ENCODE measurements around the gene CNR2.
"Not testable (repeated sequence)": the region's sequence is repeated elsewhere in the genome, so short reads cannot be mapped to it uniquely, and the experiment has no call there.

Gene CNR2

DNA sequence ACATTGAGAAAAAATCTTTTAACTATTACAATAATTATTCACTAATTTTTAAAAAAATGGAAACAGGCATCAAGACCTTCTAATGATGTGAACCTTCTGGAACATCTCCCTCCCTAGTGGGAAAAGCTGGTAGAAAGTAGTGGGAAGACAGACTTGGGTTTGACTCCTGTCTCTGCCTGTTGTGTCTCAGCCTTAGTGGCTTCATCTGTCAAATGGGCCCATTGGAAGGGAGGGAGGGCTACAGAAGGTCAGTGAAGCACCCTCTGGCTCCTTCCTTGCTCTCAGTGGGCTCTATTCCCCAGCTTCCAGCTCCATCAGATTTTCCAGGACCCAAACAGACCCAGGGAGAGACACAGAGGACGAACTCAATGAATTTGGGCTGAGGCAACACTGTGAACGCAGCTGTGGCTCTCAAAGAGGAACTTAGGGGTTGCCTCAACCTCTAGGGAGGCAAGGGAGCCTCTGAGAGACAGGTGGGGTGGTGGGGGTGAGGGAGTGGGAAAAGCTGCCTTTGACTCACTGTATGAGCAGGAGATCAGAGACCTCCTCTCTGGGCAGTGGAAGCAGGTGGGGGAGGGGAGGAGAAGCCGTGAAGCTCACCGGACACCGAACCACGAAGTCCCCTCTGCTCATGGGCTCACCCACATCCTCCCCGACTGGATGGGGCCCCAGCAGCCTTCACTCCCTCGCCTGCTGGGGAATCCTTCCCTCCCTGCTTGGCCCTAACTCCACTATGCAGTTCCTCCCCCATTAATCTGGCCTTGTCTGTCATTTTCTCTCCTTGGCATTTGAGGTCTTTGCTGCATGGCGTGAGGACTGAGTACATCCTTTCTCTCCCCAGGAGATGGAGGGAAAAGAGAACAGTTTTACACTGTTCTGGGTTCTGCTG is 4.5 kb downstream of the CNR2 start:
- H3K36me3 Mint-ChIP-seq = peaks cover 60 to 73% of the 10 kb centered on the region in 2 donors
- DNase-seq (peak; percentile 71), ATAC-seq (replicated peaks) (peak; percentile 53 to 58)

DNA sequence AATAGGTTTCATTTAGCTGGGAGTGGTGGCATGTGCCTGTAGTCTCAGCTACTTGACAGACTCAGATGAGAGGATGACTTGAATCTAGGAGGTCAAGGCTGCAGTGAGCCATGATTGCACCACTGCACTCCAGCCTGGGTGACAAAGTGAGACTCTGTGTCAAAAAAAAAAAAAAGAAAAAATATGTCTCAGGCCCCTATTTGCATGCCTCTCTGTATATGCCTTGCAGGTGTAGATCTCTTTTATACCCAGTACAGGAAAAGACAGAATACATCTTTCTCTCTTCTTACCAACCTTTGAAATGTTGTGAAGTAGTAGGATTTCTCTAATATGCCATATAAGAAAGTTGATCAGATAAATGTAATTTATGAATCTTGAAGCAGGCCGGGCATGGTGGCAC is 6.4 kb downstream of the CNR2 start:
- peak overlapping the region; percentile 13 to 56 for H3K4me3 Mint-ChIP-seq
- peaks cover 57 to 93% of the 10 kb centered on the region in 2 donors for H3K4me1 Mint-ChIP-seq
- H3K27ac Mint-ChIP-seq = peak overlapping the region; percentile 71

More for the DNA sequence above, 4.5 kb downstream of the CNR2 start:
- Mint-ChIP-seq H3K4me3 (peak overlapping the region; percentile 88 to 93), H3K4me1 (peaks cover 61 to 95% of the 10 kb centered on the region in 2 donors), H3K9me3 (no peaks in the 10 kb centered on the region), H3K27ac (peak overlapping the region; percentile 95), H3K27me3 (no peaks in the 10 kb centered on the region)

DNA sequence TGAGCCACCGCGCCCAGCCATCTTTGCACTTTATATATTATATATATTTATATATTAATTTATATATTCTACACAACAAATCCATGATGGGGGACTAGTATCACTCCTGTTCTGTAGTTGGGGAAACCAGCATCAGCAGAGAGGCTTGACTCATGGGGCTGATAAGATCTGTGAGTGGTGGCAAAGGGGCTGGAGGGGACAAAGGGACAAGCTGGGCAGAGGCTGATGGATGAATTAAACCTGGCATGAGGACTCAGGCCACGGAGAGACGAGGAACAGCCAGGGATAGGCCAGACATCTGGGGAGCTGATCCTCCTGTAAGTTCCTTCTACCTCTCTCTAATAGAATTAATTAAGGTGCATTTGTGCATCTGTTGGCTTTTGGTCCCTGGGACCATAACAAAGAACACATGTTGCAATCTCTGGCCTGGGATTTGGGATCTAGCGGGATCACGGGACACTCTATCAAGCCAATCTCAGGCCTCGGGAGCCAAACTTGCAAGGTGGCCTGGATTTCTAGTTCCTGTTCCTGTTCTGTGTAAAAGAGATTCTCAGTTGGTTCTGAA is 7.6 kb downstream of the CNR2 start:
- Mint-ChIP-seq H3K27ac (peak overlapping the region; percentile 90), H3K36me3 (peaks cover 64 to 69% of the 10 kb centered on the region in 2 donors), H3K4me1 (peaks cover 59 to 93% of the 10 kb centered on the region in 2 donors), H3K9me3 (no peaks in the 10 kb centered on the region), H3K27me3 (no peaks in the 10 kb centered on the region), H3K4me3 (peak overlapping the region; percentile 43 to 58)
- DNase-seq (no peak), ATAC-seq (replicated peaks) (no peak)

More for the DNA sequence above, 6.4 kb downstream of the CNR2 start:
- no peak for DNase-seq
- Mint-ChIP-seq H3K36me3 (peaks cover 63 to 69% of the 10 kb centered on the region in 2 donors), H3K27me3 (no peaks in the 10 kb centered on the region), H3K9me3 (no peaks in the 10 kb centered on the region)
- ATAC-seq (replicated peaks) = no peak

GRCh38 chr1:23904748-23905357 is 8.3 kb downstream of the CNR2 start:
- Mint-ChIP-seq H3K36me3 (peaks cover 64 to 71% of the 10 kb centered on the region in 2 donors), H3K9me3 (no peaks in the 10 kb centered on the region), H3K4me1 (peaks cover 60 to 93% of the 10 kb centered on the region in 2 donors), H3K27me3 (no peaks in the 10 kb centered on the region), H3K27ac (peak overlapping the region; percentile 90), H3K4me3 (peak overlapping the region; percentile 42 to 61)
- DNase-seq (peak; percentile 72), ATAC-seq (replicated peaks) (peak; percentile 55 to 72)

DNA sequence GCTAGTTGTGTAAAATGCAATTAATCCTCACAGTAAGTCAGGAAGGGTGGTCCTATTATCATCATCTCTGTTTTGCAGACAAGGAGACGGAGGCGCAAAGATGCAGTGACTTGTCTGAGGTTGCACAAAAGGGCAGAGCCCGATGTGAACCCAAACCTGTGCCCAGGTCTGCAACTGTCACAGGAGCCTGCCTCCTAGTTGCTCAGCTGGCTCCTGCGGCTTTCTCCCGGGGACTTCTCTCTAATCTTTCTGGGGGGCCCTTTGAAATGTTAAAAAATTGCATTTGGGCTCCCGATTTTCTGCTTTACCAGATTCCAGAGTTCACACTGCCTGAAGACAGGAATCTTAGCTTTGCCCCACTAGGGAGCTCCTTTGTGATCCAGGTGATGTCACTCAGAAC is 9.4 kb downstream of the CNR2 start:
- H3K4me1 Mint-ChIP-seq = peaks cover 58 to 93% of the 10 kb centered on the region in 2 donors
- DNase-seq (no peak), ATAC-seq (replicated peaks) (no peak)
- H3K27ac Mint-ChIP-seq = no peak overlapping the region
- H3K4me3 Mint-ChIP-seq = peak overlapping the region; percentile 62 to 71
- H3K36me3 Mint-ChIP-seq = peaks cover 60 to 71% of the 10 kb centered on the region in 2 donors
- H3K27me3 Mint-ChIP-seq = no peaks in the 10 kb centered on the region
- H3K9me3 Mint-ChIP-seq = no peaks in the 10 kb centered on the region

GRCh38 chr1:23902321-23903278 is 10.6 kb downstream of the CNR2 start:
- H3K4me1 Mint-ChIP-seq = peaks cover 54 to 86% of the 10 kb centered on the region in 2 donors
- H3K4me3 Mint-ChIP-seq = peak overlapping the region; percentile 62 to 71
- H3K36me3 Mint-ChIP-seq = peaks cover 57 to 67% of the 10 kb centered on the region in 2 donors
- no peaks in the 10 kb centered on the region for H3K9me3 Mint-ChIP-seq
- H3K27ac Mint-ChIP-seq = peak overlapping the region; percentile 72
- no peak for ATAC-seq (replicated peaks)
- H3K27me3 Mint-ChIP-seq = no peaks in the 10 kb centered on the region
- no peak for DNase-seq

- H3K36me3 Mint-ChIP-seq = peaks cover 53 to 62% of the 10 kb centered on the region in 2 donors
- peaks cover 54 to 86% of the 10 kb centered on the region in 2 donors for H3K4me1 Mint-ChIP-seq
- H3K9me3 Mint-ChIP-seq; H3K27me3 Mint-ChIP-seq; DNase-seq; ATAC-seq (replicated peaks): not testable (repeated sequence)
- peak overlapping the region; percentile 28 to 66 for H3K4me3 Mint-ChIP-seq
- H3K27ac Mint-ChIP-seq = peak overlapping the region; percentile 90
Measured at GRCh38 chr1:23900017-23900416, 13.1 kb downstream of the CNR2 start.

DNA sequence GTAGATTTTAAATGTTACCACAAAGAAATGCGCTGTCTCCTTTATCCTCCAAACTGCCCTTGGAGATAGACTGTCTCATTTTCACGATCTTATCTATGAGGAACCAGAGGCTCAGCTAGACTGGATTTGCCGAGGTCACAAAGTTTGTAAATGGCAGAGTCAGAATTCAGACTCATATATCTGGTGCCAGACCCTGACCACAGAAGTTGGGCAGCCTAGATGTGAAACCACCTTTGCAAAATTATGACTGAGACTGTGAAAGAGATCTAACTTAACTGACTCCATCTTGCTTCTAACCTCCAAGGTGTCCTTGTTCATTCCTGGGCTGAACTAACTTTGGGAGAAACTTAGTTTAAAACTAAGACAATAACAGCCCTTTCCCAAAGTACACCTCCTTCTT is 14.1 kb downstream of the CNR2 start:
- H3K27me3 Mint-ChIP-seq = no peaks in the 10 kb centered on the region
- H3K4me1 Mint-ChIP-seq = peaks cover 48 to 85% of the 10 kb centered on the region in 2 donors
- ATAC-seq (replicated peaks) (peak; percentile 79 to 83), DNase-seq (no peak)
- peaks cover 51 to 61% of the 10 kb centered on the region in 2 donors for H3K36me3 Mint-ChIP-seq
- H3K4me3 Mint-ChIP-seq = peak overlapping the region; percentile 61 to 68
- peak overlapping the region; percentile 96 for H3K27ac Mint-ChIP-seq
- H3K9me3 Mint-ChIP-seq = no peaks in the 10 kb centered on the region

GRCh38 chr1:23897083-23897482 is 16.1 kb downstream of the CNR2 start:
- peaks cover 55 to 89% of the 10 kb centered on the region in 2 donors for H3K4me1 Mint-ChIP-seq
- peak; percentile 14 to 16 for ATAC-seq (replicated peaks)

GRCh38 chr1:23896491-23896890 is 16.7 kb downstream of the CNR2 start:
- no peaks in the 10 kb centered on the region for H3K27me3 Mint-ChIP-seq
- DNase-seq (no peak), ATAC-seq (replicated peaks) (no peak)
- H3K4me1 Mint-ChIP-seq = peaks cover 57 to 89% of the 10 kb centered on the region in 2 donors
- peaks cover 53 to 68% of the 10 kb centered on the region in 2 donors for H3K36me3 Mint-ChIP-seq
- peak overlapping the region; percentile 88 for H3K27ac Mint-ChIP-seq
- H3K4me3 Mint-ChIP-seq = peak overlapping the region in 1 of 2 donors; percentile 4
- H3K9me3 Mint-ChIP-seq = no peaks in the 10 kb centered on the region

More at GRCh38 chr1:23897083-23897482, 16.1 kb downstream of the CNR2 start:
- DNase-seq = no peak
- Mint-ChIP-seq H3K9me3 (no peaks in the 10 kb centered on the region), H3K27me3 (no peaks in the 10 kb centered on the region), H3K36me3 (peaks cover 53 to 68% of the 10 kb centered on the region in 2 donors), H3K4me3 (peak overlapping the region in 1 of 2 donors; percentile 4), H3K27ac (no peak overlapping the region)

GRCh38 chr1:23895993-23896392 is 17.2 kb downstream of the CNR2 start:
- H3K4me3 Mint-ChIP-seq = no peak overlapping the region
- no peaks in the 10 kb centered on the region for H3K9me3 Mint-ChIP-seq
- DNase-seq = no peak
- H3K36me3 Mint-ChIP-seq = peaks cover 51 to 68% of the 10 kb centered on the region in 2 donors
- peaks cover 54 to 89% of the 10 kb centered on the region in 2 donors for H3K4me1 Mint-ChIP-seq
- ATAC-seq (replicated peaks) = no peak
- H3K27me3 Mint-ChIP-seq = no peaks in the 10 kb centered on the region
- H3K27ac Mint-ChIP-seq = peak overlapping the region; percentile 88

DNA sequence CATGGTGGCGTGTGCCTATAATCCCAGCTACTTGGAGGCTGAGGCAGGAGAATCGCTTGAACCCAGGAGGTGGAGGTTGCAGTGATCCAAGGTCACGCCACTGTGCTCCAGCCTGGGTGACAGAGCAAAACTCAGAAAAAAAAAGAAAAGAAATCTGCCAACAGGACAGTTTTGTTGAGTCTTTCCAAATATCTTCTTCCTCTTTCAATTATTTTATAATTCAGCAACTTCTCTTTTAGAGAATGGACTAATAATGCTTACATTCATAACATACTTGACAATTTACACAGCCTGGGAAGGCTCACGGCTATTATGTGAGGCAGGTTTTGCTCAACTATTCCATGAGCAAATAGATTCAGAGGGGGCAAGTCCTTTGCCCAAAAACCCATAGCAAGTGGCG is 18.1 kb downstream of the CNR2 start:
- Mint-ChIP-seq H3K27me3 (no peaks in the 10 kb centered on the region), H3K4me3 (peak overlapping the region in 1 of 2 donors; percentile 17), H3K4me1 (peaks cover 51 to 89% of the 10 kb centered on the region in 2 donors), H3K36me3 (peaks cover 48 to 67% of the 10 kb centered on the region in 2 donors), H3K9me3 (no peaks in the 10 kb centered on the region), H3K27ac (peak overlapping the region; percentile 86)
- no peak for DNase-seq
- ATAC-seq (replicated peaks) = peak in 1 of 2 donors; percentile 11

DNA sequence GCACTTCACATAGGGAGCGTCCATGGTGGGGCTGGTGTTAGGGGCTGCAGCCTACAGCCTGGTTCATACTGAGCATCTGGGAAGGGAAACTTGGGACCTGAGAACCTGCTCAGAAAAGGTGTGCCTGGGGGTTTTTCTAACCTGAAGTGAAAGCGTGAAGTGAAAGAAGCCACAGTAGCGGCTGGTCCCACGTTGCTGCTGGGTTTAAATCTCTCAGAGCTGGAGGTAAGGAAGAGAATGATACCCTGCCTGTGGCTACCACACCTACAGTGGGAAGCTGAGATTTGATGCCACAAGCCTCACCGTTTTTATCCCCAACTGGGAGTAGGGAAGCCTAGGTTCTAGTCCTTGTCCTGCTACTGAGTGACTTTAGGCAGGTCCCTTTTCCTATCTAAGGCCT is 24.1 kb downstream of the CNR2 start:
- Mint-ChIP-seq H3K36me3 (peaks cover 48 to 67% of the 10 kb centered on the region in 2 donors), H3K4me1 (peaks cover 50 to 85% of the 10 kb centered on the region in 2 donors), H3K9me3 (no peaks in the 10 kb centered on the region), H3K27me3 (no peaks in the 10 kb centered on the region), H3K27ac (peak overlapping the region; percentile 95), H3K4me3 (peak overlapping the region; percentile 36 to 76)
- DNase-seq = no peak
- ATAC-seq (replicated peaks) = peak; percentile 67 to 74

Data from stimulated activated naive B cell treated with anti-CD40 and anti-IgM and Interleukin-4, amounts not matched to agents 10 μg/mL and 1 μg/mL and 100 μg/mL, for 72 hours (primary cell).